ENCODE data around the gene COL13A1. TPM values are rescaled to one million over a fixed set of nuclear protein-coding genes. Genes with fewer than 3 reads are reported as not detected.

Gene COL13A1
- total and polyA plus RNA-seq, 2 donors (not counting 1 experiment from before 2014, with no cell fraction given) = 5.7 to 7.4 TPM

DNA sequence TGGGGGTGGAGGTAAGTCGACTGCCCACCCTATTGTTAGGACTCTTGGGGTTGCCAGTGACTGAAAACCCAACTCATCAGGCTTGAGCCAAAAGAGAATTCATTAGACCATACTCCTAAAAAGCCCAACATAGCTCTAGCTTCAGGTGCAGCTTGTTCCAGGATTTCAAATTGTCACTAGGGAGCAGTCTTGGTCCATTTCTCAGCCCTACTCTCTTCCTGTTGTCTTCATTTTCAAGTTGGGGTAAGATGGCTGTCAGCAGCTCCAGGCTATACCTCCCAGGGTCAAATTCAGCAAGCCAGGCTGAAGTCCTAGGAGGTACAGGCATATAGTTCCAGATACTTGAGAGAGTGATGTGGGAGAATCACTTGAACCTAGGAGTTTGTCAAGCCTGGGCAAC, 14.9 kb upstream of the COL13A1 start:
- H3K4me3 ChIP-seq (replicated peaks in 1 of 4; ENCODE audit: control extremely low read depth in 1 of 4, insufficient read depth in 1 of 4, low read depth in 3 of 4, low read length in 4 of 4) = no peak overlapping the region
- TF ChIP-seq EZH2 (IDR thresholded peaks at IDR 0.05; ENCODE audit: low read length, missing control alignments) (no peak), CTCF (conservative IDR thresholded peaks at IDR 0.05 in 1 of 2, IDR thresholded peaks at IDR 0.05 in 1 of 2; ENCODE audit: low read depth in 1 of 2, low read length in 2 of 2) (peak; percentile 18 to 46)
- no peaks in the 10 kb centered on the region for H3K9me3 ChIP-seq (ENCODE audit: control insufficient read depth, insufficient read depth, low read depth, low read length)
- no peak overlapping the region for H3K9ac ChIP-seq (ENCODE audit: insufficient read depth, low read length)
- H4K20me1 ChIP-seq (ENCODE audit: control insufficient read depth, extremely low read depth, insufficient read depth, low read length) = no peaks in the 10 kb centered on the region
- peak overlapping the region; percentile 50 for H2AFZ ChIP-seq (ENCODE audit: low read length)
- peak; percentile 38 to 57 for DNase-seq (ENCODE audit: low read depth in 2 of 2)
- no peaks in the 10 kb centered on the region for H3K4me1 ChIP-seq (ENCODE audit: control insufficient read depth, extremely low read depth, insufficient read depth, low read length)
- peaks cover 20% of the 10 kb centered on the region for H3K27me3 ChIP-seq (ENCODE audit: control insufficient read depth, insufficient read depth, low read length)
- H3K4me2 ChIP-seq (ENCODE audit: extremely low read depth, insufficient read depth, low read length) = no peak overlapping the region
- no peaks in the 10 kb centered on the region for H3K36me3 ChIP-seq (ENCODE audit: control insufficient read depth, insufficient read depth, low read length)
- no peak overlapping the region for H3K27ac ChIP-seq (ENCODE audit: insufficient read depth, low read length)
- H3K79me2 ChIP-seq (ENCODE audit: control insufficient read depth, insufficient read depth, low read length) = no peaks in the 10 kb centered on the region

DNA sequence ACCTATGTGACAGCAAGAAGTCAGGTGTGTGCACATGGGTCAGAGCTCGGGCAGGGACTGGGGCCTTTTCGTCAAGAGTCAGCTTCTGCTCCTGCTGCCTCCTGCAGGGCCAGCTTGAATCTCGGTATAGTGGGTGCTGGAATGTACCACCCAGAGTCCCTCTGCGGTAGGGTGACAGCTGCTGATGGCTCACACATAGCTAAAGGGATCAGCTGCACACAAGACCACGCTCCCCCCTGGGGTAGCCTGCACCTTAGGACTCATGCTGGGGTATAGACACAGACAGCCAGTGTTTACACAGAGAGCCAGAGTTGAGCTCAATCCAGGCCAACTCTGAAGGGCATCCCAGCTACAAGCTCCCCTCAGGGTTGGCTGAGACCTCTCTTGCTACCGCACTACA, 14.0 kb upstream of the COL13A1 start:
- no peak for DNase-seq (ENCODE audit: low read depth in 2 of 2)
- Histone ChIP-seq H3K27ac (ENCODE audit: insufficient read depth, low read length) (no peak overlapping the region), H3K4me3 (replicated peaks in 1 of 4; ENCODE audit: control extremely low read depth in 1 of 4, insufficient read depth in 1 of 4, low read depth in 3 of 4, low read length in 4 of 4) (no peak overlapping the region), H3K79me2 (ENCODE audit: control insufficient read depth, insufficient read depth, low read length) (no peaks in the 10 kb centered on the region), H3K9ac (ENCODE audit: insufficient read depth, low read length) (no peak overlapping the region), H3K27me3 (ENCODE audit: control insufficient read depth, insufficient read depth, low read length) (peaks cover 16% of the 10 kb centered on the region), H3K4me2 (ENCODE audit: extremely low read depth, insufficient read depth, low read length) (no peak overlapping the region), H3K9me3 (ENCODE audit: control insufficient read depth, insufficient read depth, low read depth, low read length) (no peaks in the 10 kb centered on the region), H2AFZ (ENCODE audit: low read length) (no peak overlapping the region), H3K4me1 (ENCODE audit: control insufficient read depth, extremely low read depth, insufficient read depth, low read length) (no peaks in the 10 kb centered on the region), H3K36me3 (ENCODE audit: control insufficient read depth, insufficient read depth, low read length) (no peaks in the 10 kb centered on the region), H4K20me1 (ENCODE audit: control insufficient read depth, extremely low read depth, insufficient read depth, low read length) (no peaks in the 10 kb centered on the region)
- TF ChIP-seq CTCF (conservative IDR thresholded peaks at IDR 0.05 in 1 of 2, IDR thresholded peaks at IDR 0.05 in 1 of 2; ENCODE audit: low read depth in 1 of 2, low read length in 2 of 2) = no peak
- TF ChIP-seq EZH2 (IDR thresholded peaks at IDR 0.05; ENCODE audit: low read length, missing control alignments) = no peak

GRCh38 chr10:69789164-69789576, 12.5 kb upstream of the COL13A1 start:
- Histone ChIP-seq H3K36me3 (ENCODE audit: control insufficient read depth, insufficient read depth, low read length) (no peaks in the 10 kb centered on the region), H3K9me3 (ENCODE audit: control insufficient read depth, insufficient read depth, low read depth, low read length) (no peaks in the 10 kb centered on the region), H3K27ac (ENCODE audit: insufficient read depth, low read length) (no peak overlapping the region), H3K9ac (ENCODE audit: insufficient read depth, low read length) (no peak overlapping the region), H4K20me1 (ENCODE audit: control insufficient read depth, extremely low read depth, insufficient read depth, low read length) (no peaks in the 10 kb centered on the region), H3K27me3 (ENCODE audit: control insufficient read depth, insufficient read depth, low read length) (peaks cover 10% of the 10 kb centered on the region), H2AFZ (ENCODE audit: low read length) (no peak overlapping the region), H3K79me2 (ENCODE audit: control insufficient read depth, insufficient read depth, low read length) (no peaks in the 10 kb centered on the region), H3K4me2 (ENCODE audit: extremely low read depth, insufficient read depth, low read length) (no peak overlapping the region), H3K4me1 (ENCODE audit: control insufficient read depth, extremely low read depth, insufficient read depth, low read length) (no peaks in the 10 kb centered on the region), H3K4me3 (replicated peaks in 1 of 4; ENCODE audit: control extremely low read depth in 1 of 4, insufficient read depth in 1 of 4, low read depth in 3 of 4, low read length in 4 of 4) (no peak overlapping the region)
- TF ChIP-seq EZH2 (IDR thresholded peaks at IDR 0.05; ENCODE audit: low read length, missing control alignments) (no peak), CTCF (conservative IDR thresholded peaks at IDR 0.05 in 1 of 2, IDR thresholded peaks at IDR 0.05 in 1 of 2; ENCODE audit: low read depth in 1 of 2, low read length in 2 of 2) (peak; percentile 76 to 90)
- DNase-seq (ENCODE audit: low read depth in 2 of 2) = no peak
